ENCODE measurements around the gene OLA1.
A peak's percentile ranks its signal among the peaks of the same experiment; 100 is the strongest.

Gene OLA1

GRCh38 chr2:174176898-174177297, 71.4 kb downstream of the OLA1 start:
- DNase-seq = no peak

- DNase-seq = no peak
These were observed 73.6 kb downstream of the OLA1 start for GRCh38 chr2:174174741-174175140.

- DNase-seq = no peak
These were observed 75.5 kb downstream of the OLA1 start for GRCh38 chr2:174172802-174173355.

GRCh38 chr2:174171686-174172445, 76.5 kb downstream of the OLA1 start:
- DNase-seq = no peak

- no peak for DNase-seq
These were observed 79.0 kb downstream of the OLA1 start for GRCh38 chr2:174169372-174169771.

- DNase-seq = no peak
These were observed 82.1 kb downstream of the OLA1 start for GRCh38 chr2:174166261-174166660.

GRCh38 chr2:174161490-174161889, 86.8 kb downstream of the OLA1 start:
- no peak for DNase-seq

GRCh38 chr2:174158003-174158402, 90.3 kb downstream of the OLA1 start:
- DNase-seq = peak; percentile 2

GRCh38 chr2:174157053-174157452, 91.3 kb downstream of the OLA1 start:
- no peak for DNase-seq

- no peak for DNase-seq
These were observed 94.3 kb downstream of the OLA1 start for GRCh38 chr2:174153757-174154680.

- DNase-seq = no peak
These were observed 98.8 kb downstream of the OLA1 start for GRCh38 chr2:174149530-174149929.

GRCh38 chr2:174148833-174149232, 99.5 kb downstream of the OLA1 start:
- DNase-seq = no peak

GRCh38 chr2:174145827-174146226, 102.5 kb downstream of the OLA1 start:
- no peak for DNase-seq

GRCh38 chr2:174142290-174142689, 106.0 kb downstream of the OLA1 start:
- DNase-seq = no peak

- DNase-seq = no peak
These were observed 110.2 kb downstream of the OLA1 start for GRCh38 chr2:174138161-174138560.

GRCh38 chr2:174135981-174136380, 112.4 kb downstream of the OLA1 start:
- DNase-seq = no peak

- no peak for DNase-seq
These were observed 123.2 kb downstream of the OLA1 start for GRCh38 chr2:174125090-174125489.

- DNase-seq = no peak
These were observed 124.2 kb downstream of the OLA1 start for GRCh38 chr2:174124181-174124580.

- no peak for DNase-seq
These were observed 126.1 kb downstream of the OLA1 start for GRCh38 chr2:174122185-174122584.

- no peak for DNase-seq
These were observed 126.7 kb downstream of the OLA1 start for GRCh38 chr2:174121612-174122011.

GRCh38 chr2:174121175-174121574, 127.2 kb downstream of the OLA1 start:
- DNase-seq = no peak

GRCh38 chr2:174120346-174120745, 128.0 kb downstream of the OLA1 start:
- DNase-seq = no peak

Data from effector CD8-positive, alpha-beta T cell (primary cell).